Activated CD4-positive, alpha-beta T cell treated with anti-CD3 and anti-CD28 coated beads, Interleukin-2, Interleukin-6, amounts not matched to agents 100 ng/mL and 50 ng/mL, durations not matched to agents 16 hours and 8 hours (primary cell): Measurements from ENCODE around the gene CELSR1.
"Not testable (repeated sequence)": the region's sequence is repeated elsewhere in the genome, so short reads cannot be mapped to it uniquely, and the experiment has no call there.

Experiments used
- DNase-seq: peaks from one replicate; pipeline ENCODE4 v3.0.0-alpha.2; 2020

Gene CELSR1

GRCh38 chr22:46473896-46474557 is 63.4 kb downstream of the CELSR1 start:
- DNase-seq, result no peak

GRCh38 chr22:46473021-46473779 is 64.2 kb downstream of the CELSR1 start:
- no peak for DNase-seq

- DNase-seq, result no peak
Measured at GRCh38 chr22:46472722-46473016, 64.8 kb downstream of the CELSR1 start.

- DNase-seq, result no peak
Measured at GRCh38 chr22:46471901-46472721, 65.3 kb downstream of the CELSR1 start.

GRCh38 chr22:46471330-46471729 is 66.1 kb downstream of the CELSR1 start:
- DNase-seq, result not testable (repeated sequence)

- DNase-seq, result no peak
Measured at GRCh38 chr22:46469711-46470110, 67.7 kb downstream of the CELSR1 start.

- DNase-seq, result no peak
Measured at GRCh38 chr22:46467006-46467405, 70.4 kb downstream of the CELSR1 start.

GRCh38 chr22:46466255-46466676 is 71.2 kb downstream of the CELSR1 start:
- no peak for DNase-seq

- DNase-seq, result no peak
Measured at GRCh38 chr22:46465793-46466192, 71.6 kb downstream of the CELSR1 start.

- DNase-seq, result no peak
Measured at GRCh38 chr22:46465345-46465720, 72.1 kb downstream of the CELSR1 start.

- no peak for DNase-seq
Measured at GRCh38 chr22:46464701-46465344, 72.6 kb downstream of the CELSR1 start.

- no peak for DNase-seq
Measured at GRCh38 chr22:46464296-46464695, 73.1 kb downstream of the CELSR1 start.

GRCh38 chr22:46463435-46464227 is 73.8 kb downstream of the CELSR1 start:
- DNase-seq, result no peak

- no peak for DNase-seq
Measured at GRCh38 chr22:46462726-46463371, 74.6 kb downstream of the CELSR1 start.

- no peak for DNase-seq
Measured at GRCh38 chr22:46461566-46462180, 75.7 kb downstream of the CELSR1 start.

GRCh38 chr22:46460857-46461256 is 76.6 kb downstream of the CELSR1 start:
- DNase-seq, result no peak

- DNase-seq, result no peak
Measured at GRCh38 chr22:46459347-46460065, 77.9 kb downstream of the CELSR1 start.

- no peak for DNase-seq
Measured at GRCh38 chr22:46458525-46458924, 78.9 kb downstream of the CELSR1 start.

GRCh38 chr22:46457502-46458488 is 79.6 kb downstream of the CELSR1 start:
- no peak for DNase-seq

- no peak for DNase-seq
Measured at GRCh38 chr22:46456818-46457163, 80.6 kb downstream of the CELSR1 start.
